Keratinocyte (primary cell): Measurements from ENCODE around the gene SLC9A3. TPM values are rescaled to one million over a fixed set of nuclear protein-coding genes. Genes with fewer than 3 reads are reported as not detected.

Source experiments
- DNase-seq: peaks from one replicate; pipeline ENCODE4 v3.0.0-alpha.2; 2011; ENCODE audit warnings: low read depth, missing footprints, low spot score
- FAIRE-seq: peaks from 2 replicates; lab custom pipeline; 2011; peaks lifted over from hg19 to GRCh38; lab: Jason Lieb, UNC
- H2AFZ ChIP-seq: 2 replicates; pipeline ENCODE4 v1.6.0; 2012; ENCODE audit warnings: low read length, control low read depth, inconsistent platforms; ENCODE audit not compliant: control insufficient read depth
- H3K27ac ChIP-seq: 2 replicates; pipeline ENCODE4 v1.5.1; 2011; ENCODE audit warnings: low read length; ENCODE audit not compliant: control insufficient read depth, insufficient read depth
- H3K27me3 ChIP-seq: 3 replicates; pipeline ENCODE4 v1.6.0; 2011; ENCODE audit warnings: low read length; ENCODE audit not compliant: control insufficient read depth, insufficient read depth; ENCODE audit errors: extremely low read depth
- H3K36me3 ChIP-seq, 2 experiments: 2 replicates in 1 of 2; 3 replicates in 1 of 2; pipeline ENCODE4 v1.5.1; 2011; ENCODE audit warnings: low read length in 2 of 2, mild to moderate bottlenecking in 1 of 2; ENCODE audit not compliant: control insufficient read depth in 2 of 2, insufficient read depth in 2 of 2; ENCODE audit errors: extremely low read depth in 1 of 2
- H3K4me1 ChIP-seq: 3 replicates; pipeline ENCODE4 v1.5.1; 2011; ENCODE audit warnings: low read length; ENCODE audit not compliant: control insufficient read depth, insufficient read depth; ENCODE audit errors: extremely low read depth
- H3K4me2 ChIP-seq: 3 replicates; pipeline ENCODE4 v1.6.0; 2011; ENCODE audit warnings: low read depth, low read length; ENCODE audit not compliant: control insufficient read depth, insufficient read depth; ENCODE audit errors: extremely low read depth
- H3K4me3 ChIP-seq, 3 experiments: fragments of 200-600 bp in 1 of 3; sonication (generic) in 1 of 3; 2 replicates in 2 of 3; 3 replicates in 1 of 3; pipeline ENCODE4 v1.5.1; 2011 to 2016; ENCODE audit warnings: low read length in 3 of 3, mild to moderate bottlenecking in 3 of 3, control low read depth in 2 of 3, inconsistent platforms in 1 of 3, low read depth in 1 of 3, mixed read lengths in 1 of 3, mixed run types in 1 of 3, moderate library complexity in 1 of 3; ENCODE audit not compliant: control insufficient read depth in 2 of 3, insufficient read depth in 2 of 3; ENCODE audit errors: extremely low read depth in 1 of 3
- H3K79me2 ChIP-seq: 2 replicates; pipeline ENCODE4 v1.6.0; 2012; ENCODE audit warnings: low read length; ENCODE audit not compliant: control insufficient read depth, insufficient read depth
- H3K9ac ChIP-seq: 3 replicates; pipeline ENCODE4 v1.6.0; 2011; ENCODE audit warnings: low read length; ENCODE audit not compliant: control insufficient read depth, insufficient read depth; ENCODE audit errors: extremely low read depth
- H3K9me1 ChIP-seq: 3 replicates; pipeline ENCODE4 v1.6.0; 2011; ENCODE audit warnings: low read length; ENCODE audit not compliant: control insufficient read depth, insufficient read depth; ENCODE audit errors: extremely low read depth
- H3K9me3 ChIP-seq: 2 replicates; pipeline ENCODE4 v1.5.1; 2012; ENCODE audit warnings: low read depth, low read length; ENCODE audit not compliant: control insufficient read depth
- H4K20me1 ChIP-seq: 3 replicates; pipeline ENCODE4 v1.6.0; 2011; ENCODE audit warnings: low read length; ENCODE audit not compliant: control insufficient read depth, insufficient read depth; ENCODE audit errors: extremely low read depth
- CTCF ChIP-seq, 3 experiments: IDR thresholded peaks in 1 of 3; conservative IDR thresholded peaks in 1 of 3; optimal IDR thresholded peaks in 1 of 3; 2 replicates in 2 of 3; 3 replicates in 1 of 3; pipeline versions ENCODE3 to v1.5.1; 2011; ENCODE audit warnings: low read length in 3 of 3, mild to moderate bottlenecking in 3 of 3, moderate library complexity in 2 of 3, control low read depth in 1 of 3, inconsistent platforms in 1 of 3; ENCODE audit not compliant: insufficient read depth in 2 of 3; ENCODE audit errors: extremely low read depth in 1 of 3
- EZH2 ChIP-seq: IDR thresholded peaks from one replicate; pipeline ENCODE4 v1.6.1; 2012; ENCODE audit warnings: inconsistent platforms, mild to moderate bottlenecking, low read length, moderate library complexity
- dilution Hi-C: fragments of 300-500 bp; cut with MboI; formaldehyde crosslinking; loops from one replicate; pipeline ENCODE4 v1.7.0; 2020; ENCODE audit warnings: low sequenced_read_pairs; ENCODE audit not compliant: extremely low pct_ligation_motif_present
- polyA plus RNA-seq, 5 experiments: library from polyadenylated mRNA; depleted of rRNA in 3 of 5; stranded (reverse) in 3 of 5; stranded (forward) in 1 of 5; unstranded in 1 of 5; fragments of >200 nt; gene quantifications; 1 replicate in 1 of 5; 2 replicates in 3 of 5; 3 replicates in 1 of 5; pipeline versions ENCODE4 v1.2.1 to v1.2.3, GENCODE V29; 2011 to 2012; ENCODE audit warnings: missing spikeins in 2 of 5, low read depth in 1 of 5, low replicate concordance in 1 of 5

The SLC9A3 gene
- polyA plus RNA-seq, 1 donor (not counting 4 experiments of a cell fraction or from before 2014, with no cell fraction given) = 0.55 TPM

GRCh38 chr5:518721-519120, 5.5 kb downstream of the SLC9A3 start:
- H3K4me2 ChIP-seq = no peak overlapping the region

GRCh38 chr5:517535-518100, 6.6 kb downstream of the SLC9A3 start:
- dilution Hi-C loops = no loop called here
- Histone ChIP-seq H3K9me1 (no peaks in the 10 kb centered on the region), H3K9ac (no peak overlapping the region), H3K27ac (no peak overlapping the region), H3K79me2 (no peaks in the 10 kb centered on the region), H3K4me2 (no peak overlapping the region), H3K4me3 (no peak overlapping the region), H3K9me3 (no peaks in the 10 kb centered on the region), H3K4me1 (peaks cover 4% of the 10 kb centered on the region), H2AFZ (no peak overlapping the region), H4K20me1 (no peaks in the 10 kb centered on the region), H3K27me3 (peaks cover 70% of the 10 kb centered on the region), H3K36me3 (no peaks in the 10 kb centered on the region)
- no peak for TF ChIP-seq EZH2
- no peak for TF ChIP-seq CTCF (optimal IDR thresholded peaks at IDR 0.05 in 1 of 3, IDR thresholded peaks at IDR 0.05 in 1 of 3, conservative IDR thresholded peaks at IDR 0.05 in 1 of 3; ENCODE audit: extremely low read depth in 1 of 3, insufficient read depth in 2 of 3, low read length in 3 of 3)
- DNase-seq (no peak), FAIRE-seq (no peak)

More at GRCh38 chr5:518721-519120, 5.5 kb downstream of the SLC9A3 start:
- no peak for FAIRE-seq
- Histone ChIP-seq H3K9me1 (no peaks in the 10 kb centered on the region), H3K9me3 (no peaks in the 10 kb centered on the region), H4K20me1 (no peaks in the 10 kb centered on the region), H3K27me3 (peaks cover 70% of the 10 kb centered on the region), H3K4me1 (peaks cover 4% of the 10 kb centered on the region), H3K9ac (no peak overlapping the region), H2AFZ (no peak overlapping the region), H3K79me2 (no peaks in the 10 kb centered on the region), H3K27ac (no peak overlapping the region), H3K36me3 (no peaks in the 10 kb centered on the region), H3K4me3 (no peak overlapping the region)
- DNase-seq = no peak
- dilution Hi-C loops = no loop called here
- TF ChIP-seq EZH2 = no peak
- no peak for TF ChIP-seq CTCF (optimal IDR thresholded peaks at IDR 0.05 in 1 of 3, IDR thresholded peaks at IDR 0.05 in 1 of 3, conservative IDR thresholded peaks at IDR 0.05 in 1 of 3; ENCODE audit: extremely low read depth in 1 of 3, insufficient read depth in 2 of 3, low read length in 3 of 3)
